Measurements from ENCODE around the gene PGM5.

PGM5 gene

DNA sequence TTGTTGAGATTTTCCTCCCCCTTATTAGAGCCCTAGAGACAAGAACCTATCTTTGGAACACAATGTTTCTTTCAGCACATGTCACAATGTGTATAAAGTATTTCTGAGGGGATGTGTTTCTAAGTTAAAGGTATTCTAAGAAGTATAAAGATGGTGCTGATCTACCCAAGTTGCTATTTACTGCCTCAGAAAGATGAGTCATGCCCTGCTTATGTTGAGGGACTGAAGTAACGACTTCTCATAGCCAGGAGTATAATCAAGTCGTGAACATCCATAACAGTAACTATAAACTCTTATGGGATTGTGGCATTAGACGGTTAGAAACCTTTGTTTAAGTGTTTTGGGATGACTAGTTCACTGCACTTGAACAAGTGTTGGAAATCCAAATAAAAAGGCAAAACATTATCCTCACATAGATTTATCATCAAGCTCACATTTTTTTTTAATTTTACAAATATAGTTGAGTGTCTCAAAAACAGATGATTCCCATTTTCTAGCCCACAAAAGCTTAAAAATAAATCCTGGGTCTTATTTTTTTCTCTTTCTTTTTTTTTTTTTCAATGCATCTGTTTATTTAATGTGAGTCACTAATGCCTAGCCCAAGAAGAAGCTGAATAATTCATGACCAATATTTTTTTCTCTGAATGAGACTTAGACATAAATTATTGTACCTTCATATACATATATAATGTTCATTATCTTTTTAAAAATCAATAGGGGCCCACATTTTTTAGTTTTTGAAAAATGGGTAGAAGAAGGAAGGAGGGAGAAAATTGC is 196.5 kb downstream of the PGM5 start:
- Histone ChIP-seq H3K4me3 (ENCODE audit: low read depth, low read length) (no peak overlapping the region), H3K27ac (peak overlapping the region; percentile 56), H3K27me3 (replicated peaks) (no peaks in the 10 kb centered on the region), H3K36me3 (replicated peaks) (no peaks in the 10 kb centered on the region)
- in situ Hi-C loops (cut with HindIII; ENCODE audit: low pct_ligation_motif_present, low sequenced_read_pairs): no loop called here
- TF ChIP-seq, protein P1, sequence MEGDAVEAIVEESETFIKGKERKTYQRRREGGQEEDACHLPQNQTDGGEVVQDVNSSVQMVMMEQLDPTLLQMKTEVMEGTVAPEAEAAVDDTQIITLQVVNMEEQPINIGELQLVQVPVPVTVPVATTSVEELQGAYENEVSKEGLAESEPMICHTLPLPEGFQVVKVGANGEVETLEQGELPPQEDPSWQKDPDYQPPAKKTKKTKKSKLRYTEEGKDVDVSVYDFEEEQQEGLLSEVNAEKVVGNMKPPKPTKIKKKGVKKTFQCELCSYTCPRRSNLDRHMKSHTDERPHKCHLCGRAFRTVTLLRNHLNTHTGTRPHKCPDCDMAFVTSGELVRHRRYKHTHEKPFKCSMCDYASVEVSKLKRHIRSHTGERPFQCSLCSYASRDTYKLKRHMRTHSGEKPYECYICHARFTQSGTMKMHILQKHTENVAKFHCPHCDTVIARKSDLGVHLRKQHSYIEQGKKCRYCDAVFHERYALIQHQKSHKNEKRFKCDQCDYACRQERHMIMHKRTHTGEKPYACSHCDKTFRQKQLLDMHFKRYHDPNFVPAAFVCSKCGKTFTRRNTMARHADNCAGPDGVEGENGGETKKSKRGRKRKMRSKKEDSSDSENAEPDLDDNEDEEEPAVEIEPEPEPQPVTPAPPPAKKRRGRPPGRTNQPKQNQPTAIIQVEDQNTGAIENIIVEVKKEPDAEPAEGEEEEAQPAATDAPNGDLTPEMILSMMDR (IDR thresholded peaks at IDR 0.05; ENCODE audit: low read depth, low read length, missing control alignments): no peak
- DNase-seq: peak; percentile 47

DNA sequence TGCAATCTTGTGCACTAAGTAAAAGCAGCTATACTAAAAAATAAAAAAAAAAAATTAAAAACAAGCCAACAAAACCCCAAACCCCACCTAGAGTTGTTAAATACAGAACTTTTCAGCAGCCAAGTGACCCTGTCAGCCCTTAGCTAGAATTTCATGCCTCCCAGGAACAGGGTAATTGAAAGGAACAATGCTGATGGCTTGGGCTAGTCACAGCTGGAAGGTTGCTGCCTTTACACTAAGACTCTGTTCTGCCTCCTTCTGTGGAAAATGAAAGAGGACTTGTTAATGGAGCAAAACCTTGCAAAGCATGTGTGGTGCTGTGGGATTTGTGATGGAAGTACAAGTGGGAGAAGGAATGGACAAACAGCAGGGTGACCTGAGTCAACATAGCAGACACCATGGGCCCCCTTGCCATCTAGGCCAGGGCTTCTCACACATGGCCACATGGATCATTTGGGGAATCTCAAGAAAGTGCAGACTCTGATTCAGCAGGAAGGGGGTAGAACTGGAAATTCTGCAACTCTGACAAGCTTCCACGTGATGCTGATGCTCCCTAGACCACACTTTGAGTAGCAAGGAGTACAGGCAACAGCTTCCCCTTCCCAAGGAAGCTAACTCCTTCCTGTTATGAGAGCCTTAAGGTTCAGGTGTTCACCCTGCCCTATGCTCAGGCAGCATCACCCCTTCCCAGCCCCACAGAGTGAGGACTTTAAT is 199.2 kb downstream of the PGM5 start:
- no peaks in the 10 kb centered on the region for H3K27me3 ChIP-seq (replicated peaks)
- no peak for DNase-seq
- no peak overlapping the region for H3K4me3 ChIP-seq (ENCODE audit: low read depth, low read length)
- TF ChIP-seq, protein P1 (IDR thresholded peaks at IDR 0.05; ENCODE audit: low read depth, low read length, missing control alignments): no peak
- in situ Hi-C loops (cut with HindIII; ENCODE audit: low pct_ligation_motif_present, low sequenced_read_pairs): no loop called here
- H3K36me3 ChIP-seq (replicated peaks): no peaks in the 10 kb centered on the region
- H3K27ac ChIP-seq: no peak overlapping the region

DNA sequence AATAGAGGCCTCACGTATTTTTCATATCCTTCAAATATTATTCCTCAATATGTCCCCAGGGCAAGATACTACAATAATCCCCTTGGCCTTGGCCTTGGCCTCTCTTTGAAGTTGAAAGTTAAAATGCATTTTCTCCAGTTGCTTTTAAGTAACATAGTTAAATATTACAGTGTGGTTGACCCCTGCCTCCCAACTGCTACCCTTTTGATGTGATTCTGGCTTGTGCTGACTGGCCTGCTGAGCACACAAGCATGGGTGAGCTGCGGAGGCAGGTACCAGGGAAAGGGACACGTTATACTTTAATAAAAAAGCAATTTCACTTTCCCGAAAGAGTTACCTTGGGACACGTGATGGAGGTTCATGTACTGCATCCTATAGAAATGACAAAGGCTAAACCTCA is 202.1 kb downstream of the PGM5 start:
- TF ChIP-seq, protein P1 (IDR thresholded peaks at IDR 0.05; ENCODE audit: low read depth, low read length, missing control alignments): no peak
- in situ Hi-C loops (cut with HindIII; ENCODE audit: low pct_ligation_motif_present, low sequenced_read_pairs): no loop called here

DNA sequence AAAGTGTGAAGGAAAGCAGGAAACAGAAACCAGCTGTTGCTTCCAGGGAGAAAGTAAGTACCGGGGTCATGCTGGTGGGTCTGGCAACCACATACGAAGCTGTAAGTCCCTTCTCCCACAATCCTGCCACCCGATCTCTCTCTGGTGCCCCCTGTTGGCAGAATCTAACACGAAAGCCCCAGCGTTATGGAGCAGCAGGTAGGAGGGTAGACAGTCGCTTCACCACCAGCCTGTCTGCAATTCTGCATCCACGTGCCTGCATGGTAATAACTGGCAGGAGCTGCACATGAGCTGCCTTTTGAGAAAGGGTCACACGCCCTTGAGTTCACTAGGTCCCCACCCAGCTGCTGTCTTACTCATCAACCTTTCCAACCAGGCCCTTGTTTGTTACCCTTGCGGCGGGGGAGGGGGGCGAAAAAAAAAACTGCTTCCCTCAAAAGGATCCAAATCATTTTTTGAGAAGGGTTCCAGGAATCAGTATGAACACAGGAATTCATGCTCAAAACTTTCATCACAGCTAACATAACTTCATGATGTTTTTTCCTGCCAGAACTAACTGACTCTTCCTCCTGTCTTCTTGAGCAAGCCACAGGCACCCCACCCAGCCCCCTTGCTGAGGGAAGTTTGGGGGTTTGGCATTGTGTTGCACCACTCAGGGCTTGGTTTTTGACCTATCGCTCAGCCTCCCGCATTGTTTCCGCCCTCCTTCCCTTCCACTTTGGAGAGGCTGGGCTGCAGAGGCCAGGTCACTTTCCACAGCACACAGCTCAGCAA is 203.8 kb downstream of the PGM5 start:
- Histone ChIP-seq H3K4me3 (ENCODE audit: low read depth, low read length) (no peak overlapping the region), H3K27ac (no peak overlapping the region), H3K36me3 (replicated peaks) (no peaks in the 10 kb centered on the region), H3K27me3 (replicated peaks) (no peaks in the 10 kb centered on the region)
- in situ Hi-C loops (cut with HindIII; ENCODE audit: low pct_ligation_motif_present, low sequenced_read_pairs): no loop called here
- TF ChIP-seq, protein P1 (IDR thresholded peaks at IDR 0.05; ENCODE audit: low read depth, low read length, missing control alignments): peak; percentile 51
- DNase-seq: peak; percentile 52

More for the DNA sequence above, 202.1 kb downstream of the PGM5 start:
- H3K36me3 ChIP-seq (replicated peaks): no peaks in the 10 kb centered on the region
- no peak overlapping the region for H3K4me3 ChIP-seq (ENCODE audit: low read depth, low read length)
- no peaks in the 10 kb centered on the region for H3K27me3 ChIP-seq (replicated peaks)
- no peak for DNase-seq
- no peak overlapping the region for H3K27ac ChIP-seq

DNA sequence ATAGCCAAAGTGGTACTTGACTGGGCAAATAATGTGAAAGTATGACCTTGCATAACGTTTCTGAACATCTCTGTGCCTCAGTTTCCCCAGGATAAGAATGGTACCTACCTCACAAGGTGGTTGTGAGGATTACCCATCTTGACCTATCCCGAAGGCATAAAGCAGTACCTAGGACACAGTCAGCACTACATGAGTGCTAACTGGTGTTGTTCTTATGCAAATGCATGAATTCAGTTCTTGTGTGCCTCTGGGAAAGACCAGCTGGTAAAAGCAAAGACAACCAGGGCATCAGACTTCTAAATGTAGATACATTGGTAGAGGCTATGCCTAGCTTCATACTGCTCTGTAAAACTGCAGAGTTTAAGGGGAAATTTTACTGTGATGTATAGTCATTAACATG is 206.1 kb downstream of the PGM5 start:
- no peaks in the 10 kb centered on the region for H3K27me3 ChIP-seq (replicated peaks)
- TF ChIP-seq, protein P1 (IDR thresholded peaks at IDR 0.05; ENCODE audit: low read depth, low read length, missing control alignments): no peak
- no peak for DNase-seq
- no peak overlapping the region for H3K4me3 ChIP-seq (ENCODE audit: low read depth, low read length)
- H3K36me3 ChIP-seq (replicated peaks): no peaks in the 10 kb centered on the region
- in situ Hi-C loops (cut with HindIII; ENCODE audit: low pct_ligation_motif_present, low sequenced_read_pairs): no loop called here
- no peak overlapping the region for H3K27ac ChIP-seq

Measured in brain microvascular endothelial cell (primary cell).